HL-60 (cell line): Measurements from ENCODE around the gene PHF14.

Source experiments
- DNase-seq, 2 experiments: peaks; one replicate each; pipeline ENCODE4 v3.0.0-alpha.2; 2010 to 2020; ENCODE audit warnings: low read depth in 1 of 2, low spot score in 1 of 2
- H3K27ac ChIP-seq: fragments of 250-450 bp; sonication (Bioruptor Pico); replicated peaks from 2 replicates; pipeline ENCODE4 v1.5.1; 2020; ENCODE audit warnings: mild to moderate bottlenecking, moderate library complexity
- H3K27me3 ChIP-seq: fragments of 250-450 bp; sonication (Bioruptor Pico); 2 replicates; pipeline ENCODE4 v1.5.1; 2021; ENCODE audit warnings: mild to moderate bottlenecking, moderate library complexity; ENCODE audit not compliant: insufficient read depth, poor library complexity, severe bottlenecking
- H3K4me3 ChIP-seq: replicated peaks from 2 replicates; pipeline ENCODE4 v1.5.1; 2011; ENCODE audit warnings: mild to moderate bottlenecking, control low read depth, low read length; ENCODE audit not compliant: insufficient read depth
- GABPA ChIP-seq: IDR thresholded peaks from 2 replicates; pipeline ENCODE4 v1.6.1; 2012; ENCODE audit warnings: low read depth
- POLR2AphosphoS5 ChIP-seq: IDR thresholded peaks from 2 replicates; pipeline ENCODE4 v1.6.1; 2012; ENCODE audit warnings: low read depth
- SPI1 ChIP-seq: IDR thresholded peaks from 2 replicates; pipeline ENCODE4 v1.6.1; 2012; ENCODE audit warnings: low read depth, mild to moderate bottlenecking, borderline replicate concordance
- TF ChIP-seq, protein P1 (sequence below): IDR thresholded peaks from 2 replicates; pipeline ENCODE4 v1.6.1; 2012; ENCODE audit warnings: low read depth; ENCODE audit not compliant: insufficient replicate concordance
- TF ChIP-seq, protein P2 (sequence below): IDR thresholded peaks from one replicate; pipeline ENCODE4 v1.5.1; 2011; ENCODE audit warnings: low read length, control low read depth, inconsistent platforms; ENCODE audit not compliant: insufficient read depth

PHF14 gene

DNA sequence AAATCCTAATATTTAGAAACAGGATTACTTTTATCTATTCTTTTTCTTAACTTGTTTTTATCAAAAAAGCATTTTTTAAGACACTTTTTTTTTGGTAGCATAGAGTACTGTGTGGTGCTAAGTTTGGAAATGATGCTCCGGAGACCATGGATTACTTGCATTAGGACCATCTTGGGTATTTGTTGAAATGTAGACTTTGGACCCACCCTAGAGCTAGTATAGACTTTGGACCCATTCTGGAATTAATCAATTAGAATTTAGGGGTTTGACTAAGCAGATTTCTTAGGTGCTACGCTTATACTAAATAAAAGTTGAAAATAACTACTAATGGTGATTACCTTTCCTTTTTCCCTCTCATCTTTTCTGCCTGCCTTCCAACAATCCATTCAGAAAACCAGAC, 80.4 kb downstream of the PHF14 start:
- TF ChIP-seq, protein P1, sequence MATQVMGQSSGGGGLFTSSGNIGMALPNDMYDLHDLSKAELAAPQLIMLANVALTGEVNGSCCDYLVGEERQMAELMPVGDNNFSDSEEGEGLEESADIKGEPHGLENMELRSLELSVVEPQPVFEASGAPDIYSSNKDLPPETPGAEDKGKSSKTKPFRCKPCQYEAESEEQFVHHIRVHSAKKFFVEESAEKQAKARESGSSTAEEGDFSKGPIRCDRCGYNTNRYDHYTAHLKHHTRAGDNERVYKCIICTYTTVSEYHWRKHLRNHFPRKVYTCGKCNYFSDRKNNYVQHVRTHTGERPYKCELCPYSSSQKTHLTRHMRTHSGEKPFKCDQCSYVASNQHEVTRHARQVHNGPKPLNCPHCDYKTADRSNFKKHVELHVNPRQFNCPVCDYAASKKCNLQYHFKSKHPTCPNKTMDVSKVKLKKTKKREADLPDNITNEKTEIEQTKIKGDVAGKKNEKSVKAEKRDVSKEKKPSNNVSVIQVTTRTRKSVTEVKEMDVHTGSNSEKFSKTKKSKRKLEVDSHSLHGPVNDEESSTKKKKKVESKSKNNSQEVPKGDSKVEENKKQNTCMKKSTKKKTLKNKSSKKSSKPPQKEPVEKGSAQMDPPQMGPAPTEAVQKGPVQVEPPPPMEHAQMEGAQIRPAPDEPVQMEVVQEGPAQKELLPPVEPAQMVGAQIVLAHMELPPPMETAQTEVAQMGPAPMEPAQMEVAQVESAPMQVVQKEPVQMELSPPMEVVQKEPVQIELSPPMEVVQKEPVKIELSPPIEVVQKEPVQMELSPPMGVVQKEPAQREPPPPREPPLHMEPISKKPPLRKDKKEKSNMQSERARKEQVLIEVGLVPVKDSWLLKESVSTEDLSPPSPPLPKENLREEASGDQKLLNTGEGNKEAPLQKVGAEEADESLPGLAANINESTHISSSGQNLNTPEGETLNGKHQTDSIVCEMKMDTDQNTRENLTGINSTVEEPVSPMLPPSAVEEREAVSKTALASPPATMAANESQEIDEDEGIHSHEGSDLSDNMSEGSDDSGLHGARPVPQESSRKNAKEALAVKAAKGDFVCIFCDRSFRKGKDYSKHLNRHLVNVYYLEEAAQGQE = no peak
- TF ChIP-seq, protein P2, sequence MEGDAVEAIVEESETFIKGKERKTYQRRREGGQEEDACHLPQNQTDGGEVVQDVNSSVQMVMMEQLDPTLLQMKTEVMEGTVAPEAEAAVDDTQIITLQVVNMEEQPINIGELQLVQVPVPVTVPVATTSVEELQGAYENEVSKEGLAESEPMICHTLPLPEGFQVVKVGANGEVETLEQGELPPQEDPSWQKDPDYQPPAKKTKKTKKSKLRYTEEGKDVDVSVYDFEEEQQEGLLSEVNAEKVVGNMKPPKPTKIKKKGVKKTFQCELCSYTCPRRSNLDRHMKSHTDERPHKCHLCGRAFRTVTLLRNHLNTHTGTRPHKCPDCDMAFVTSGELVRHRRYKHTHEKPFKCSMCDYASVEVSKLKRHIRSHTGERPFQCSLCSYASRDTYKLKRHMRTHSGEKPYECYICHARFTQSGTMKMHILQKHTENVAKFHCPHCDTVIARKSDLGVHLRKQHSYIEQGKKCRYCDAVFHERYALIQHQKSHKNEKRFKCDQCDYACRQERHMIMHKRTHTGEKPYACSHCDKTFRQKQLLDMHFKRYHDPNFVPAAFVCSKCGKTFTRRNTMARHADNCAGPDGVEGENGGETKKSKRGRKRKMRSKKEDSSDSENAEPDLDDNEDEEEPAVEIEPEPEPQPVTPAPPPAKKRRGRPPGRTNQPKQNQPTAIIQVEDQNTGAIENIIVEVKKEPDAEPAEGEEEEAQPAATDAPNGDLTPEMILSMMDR = no peak
- TF ChIP-seq POLR2AphosphoS5 = no peak
- TF ChIP-seq SPI1 = no peak
- no peak for TF ChIP-seq GABPA
- H3K27ac ChIP-seq = no peak overlapping the region
- DNase-seq = no peak
- H3K27me3 ChIP-seq = no peaks in the 10 kb centered on the region
- no peak overlapping the region for H3K4me3 ChIP-seq

DNA sequence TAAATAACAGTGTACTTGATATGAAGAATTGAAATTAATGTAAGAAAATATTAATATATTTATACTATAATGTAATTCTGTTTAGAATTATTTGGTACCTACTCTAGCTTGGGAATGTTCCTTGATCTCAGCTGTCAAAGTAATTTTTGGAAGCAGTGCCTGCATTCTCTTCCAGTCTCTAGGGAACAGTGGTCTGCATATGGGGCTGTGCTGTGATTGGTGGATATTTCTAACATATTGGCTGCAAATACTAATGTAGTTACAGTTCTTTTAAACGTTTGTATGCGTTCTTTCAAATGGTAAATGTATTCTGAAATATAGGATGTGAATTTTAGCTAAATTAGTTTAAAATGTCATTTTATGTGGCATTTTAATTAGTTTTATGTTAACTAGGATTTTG, 87.2 kb downstream of the PHF14 start:
- no peaks in the 10 kb centered on the region for H3K27me3 ChIP-seq
- no peak overlapping the region for H3K4me3 ChIP-seq
- no peak for DNase-seq
- no peak for TF ChIP-seq SPI1
- TF ChIP-seq POLR2AphosphoS5 = no peak
- no peak for TF ChIP-seq GABPA
- H3K27ac ChIP-seq = no peak overlapping the region

DNA sequence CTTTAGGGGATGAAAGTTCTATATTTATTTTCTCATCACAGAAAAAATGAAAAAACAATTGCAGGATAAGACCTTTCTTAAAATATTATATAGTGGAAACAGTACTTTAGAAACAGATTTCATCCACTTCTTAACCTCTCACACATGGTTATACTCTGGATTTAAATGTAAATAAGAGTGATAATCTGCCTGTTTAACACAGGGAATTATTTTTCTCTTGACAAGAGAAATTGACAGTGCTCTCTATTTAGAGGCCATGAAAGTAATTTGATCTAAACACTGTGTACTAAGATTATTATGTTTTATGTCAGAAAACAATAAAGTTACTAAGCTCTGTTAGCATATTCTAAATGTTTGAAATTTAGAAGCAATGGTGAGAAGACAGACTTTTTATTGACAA, 88.4 kb downstream of the PHF14 start:
- TF ChIP-seq POLR2AphosphoS5 (no peak), GABPA (no peak), SPI1 (no peak)
- TF ChIP-seq, protein P1 = no peak
- TF ChIP-seq, protein P2 = no peak
- H3K27ac ChIP-seq = no peak overlapping the region

DNA sequence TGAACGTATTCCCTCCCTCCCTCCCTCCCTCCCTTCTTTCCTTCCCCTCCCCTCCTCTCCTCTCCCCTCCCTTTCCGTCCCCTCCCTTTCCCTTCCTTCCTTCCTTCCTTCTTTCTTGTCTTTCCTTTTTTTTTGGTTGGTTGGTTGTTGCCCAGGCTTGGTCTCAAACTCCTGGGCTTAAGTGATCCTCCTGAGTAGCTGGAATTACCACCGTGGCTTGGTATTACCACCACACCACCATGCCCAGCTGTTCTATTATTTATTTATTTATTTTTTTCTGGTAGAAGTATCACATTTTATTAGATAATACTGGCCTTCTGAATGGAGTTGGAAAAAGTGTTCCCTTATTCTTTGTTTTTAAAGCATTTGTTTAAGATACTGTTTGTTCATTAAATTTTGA, 95.9 kb downstream of the PHF14 start:
- no peak overlapping the region for H3K27ac ChIP-seq
- no peak for DNase-seq
- TF ChIP-seq, protein P2 = no peak
- TF ChIP-seq GABPA (no peak), SPI1 (no peak), POLR2AphosphoS5 (no peak)
- TF ChIP-seq, protein P1 = no peak
- H3K4me3 ChIP-seq = no peak overlapping the region
- H3K27me3 ChIP-seq = no peaks in the 10 kb centered on the region

More for the DNA sequence above, 88.4 kb downstream of the PHF14 start:
- no peak for DNase-seq
- Histone ChIP-seq H3K4me3 (no peak overlapping the region), H3K27me3 (no peaks in the 10 kb centered on the region)
